ENCODE results near the gene HOXA7. TPM values are rescaled to one million over a fixed set of nuclear protein-coding genes. Genes with fewer than 3 reads are reported as not detected.

HOXA7 gene
- polyA plus RNA-seq, 1 experiment = 4.4 TPM

DNA sequence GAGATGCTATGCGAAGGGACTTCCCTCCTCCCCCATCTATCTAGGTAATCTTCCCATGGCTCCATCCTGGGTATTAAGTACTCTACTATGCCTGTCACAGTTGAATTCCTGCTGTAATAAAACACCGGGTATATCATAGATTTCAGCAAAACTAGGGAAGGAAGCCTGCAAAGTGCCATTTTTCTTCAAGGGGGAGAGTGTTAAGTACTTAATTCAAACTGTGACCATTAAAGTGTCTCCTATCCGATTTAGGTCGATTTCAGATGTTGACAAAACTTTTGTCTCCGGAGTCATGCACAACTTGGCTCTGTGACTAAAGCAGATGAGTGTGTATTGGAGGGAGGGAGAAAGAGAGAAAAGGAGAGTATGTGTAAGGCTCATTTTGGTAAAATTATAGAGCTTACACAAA, 30.5 kb downstream of the HOXA7 start:
- CTCF ChIA-PET = interaction anchor here (1.4 kb wide), 1 partner anchor 11 kb away, joined by 5 read pairs; no protein-coding TSS in a partner anchor
- Histone ChIP-seq H3K4me3 (ENCODE audit: low read depth, low read length) (no peak overlapping the region), H3K27me3 (ENCODE audit: control insufficient read depth, insufficient read depth, low read length) (no peaks in the 10 kb centered on the region), H3K36me3 (ENCODE audit: control insufficient read depth, insufficient read depth, low read length) (no peaks in the 10 kb centered on the region)
- TF ChIP-seq, protein P1, sequence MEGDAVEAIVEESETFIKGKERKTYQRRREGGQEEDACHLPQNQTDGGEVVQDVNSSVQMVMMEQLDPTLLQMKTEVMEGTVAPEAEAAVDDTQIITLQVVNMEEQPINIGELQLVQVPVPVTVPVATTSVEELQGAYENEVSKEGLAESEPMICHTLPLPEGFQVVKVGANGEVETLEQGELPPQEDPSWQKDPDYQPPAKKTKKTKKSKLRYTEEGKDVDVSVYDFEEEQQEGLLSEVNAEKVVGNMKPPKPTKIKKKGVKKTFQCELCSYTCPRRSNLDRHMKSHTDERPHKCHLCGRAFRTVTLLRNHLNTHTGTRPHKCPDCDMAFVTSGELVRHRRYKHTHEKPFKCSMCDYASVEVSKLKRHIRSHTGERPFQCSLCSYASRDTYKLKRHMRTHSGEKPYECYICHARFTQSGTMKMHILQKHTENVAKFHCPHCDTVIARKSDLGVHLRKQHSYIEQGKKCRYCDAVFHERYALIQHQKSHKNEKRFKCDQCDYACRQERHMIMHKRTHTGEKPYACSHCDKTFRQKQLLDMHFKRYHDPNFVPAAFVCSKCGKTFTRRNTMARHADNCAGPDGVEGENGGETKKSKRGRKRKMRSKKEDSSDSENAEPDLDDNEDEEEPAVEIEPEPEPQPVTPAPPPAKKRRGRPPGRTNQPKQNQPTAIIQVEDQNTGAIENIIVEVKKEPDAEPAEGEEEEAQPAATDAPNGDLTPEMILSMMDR (IDR thresholded peaks at IDR 0.05; ENCODE audit: insufficient read depth, low read depth, low read length) = no peak
- POLR2A ChIA-PET = no interaction called here
- no peak for DNase-seq (ENCODE audit: low read depth)

DNA sequence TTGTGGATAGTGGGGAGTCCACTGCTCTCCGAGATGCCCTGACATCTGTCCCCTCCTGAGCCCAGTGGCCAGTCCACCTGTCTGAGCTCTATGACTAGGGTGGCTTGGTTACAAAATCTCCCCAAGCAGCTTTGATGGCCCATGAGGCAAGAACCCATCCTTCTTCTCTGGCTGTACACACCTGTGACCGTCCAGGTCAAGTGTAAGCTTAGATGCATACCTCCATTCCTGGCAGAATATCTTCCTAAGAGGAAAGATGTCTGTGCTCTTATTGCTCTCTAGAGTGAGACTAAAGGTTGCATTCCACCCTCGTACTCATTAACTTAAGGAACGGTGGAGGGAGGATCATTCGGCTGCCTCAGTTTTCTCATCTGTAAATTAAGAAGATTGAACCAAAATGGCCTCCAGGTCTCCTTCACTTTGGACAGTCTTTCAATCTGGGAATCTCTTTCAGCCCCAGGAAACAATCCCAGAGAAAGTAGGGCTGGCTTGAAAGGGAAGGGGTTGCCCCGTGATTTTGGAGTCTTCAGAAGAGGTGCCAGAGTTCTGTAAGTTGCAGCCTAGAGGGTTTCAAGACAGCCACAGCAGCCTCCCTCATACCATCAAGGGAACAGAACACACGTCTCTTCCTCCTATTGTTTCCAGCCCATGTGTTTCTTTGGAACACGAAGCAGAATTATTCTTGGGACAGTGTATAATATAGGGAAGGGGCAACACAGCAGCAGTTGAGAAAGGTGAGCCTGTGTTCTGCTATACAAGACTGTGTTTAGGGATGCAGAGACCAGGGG, 31.4 kb downstream of the HOXA7 start:
- CTCF ChIA-PET = no interaction called here
- H3K4me3 ChIP-seq (ENCODE audit: low read depth, low read length) = no peak overlapping the region
- DNase-seq (ENCODE audit: low read depth) = no peak
- TF ChIP-seq, protein P1 (IDR thresholded peaks at IDR 0.05; ENCODE audit: insufficient read depth, low read depth, low read length) = no peak
- POLR2A ChIA-PET = no interaction called here
- H3K36me3 ChIP-seq (ENCODE audit: control insufficient read depth, insufficient read depth, low read length) = no peaks in the 10 kb centered on the region
- no peaks in the 10 kb centered on the region for H3K27me3 ChIP-seq (ENCODE audit: control insufficient read depth, insufficient read depth, low read length)

DNA sequence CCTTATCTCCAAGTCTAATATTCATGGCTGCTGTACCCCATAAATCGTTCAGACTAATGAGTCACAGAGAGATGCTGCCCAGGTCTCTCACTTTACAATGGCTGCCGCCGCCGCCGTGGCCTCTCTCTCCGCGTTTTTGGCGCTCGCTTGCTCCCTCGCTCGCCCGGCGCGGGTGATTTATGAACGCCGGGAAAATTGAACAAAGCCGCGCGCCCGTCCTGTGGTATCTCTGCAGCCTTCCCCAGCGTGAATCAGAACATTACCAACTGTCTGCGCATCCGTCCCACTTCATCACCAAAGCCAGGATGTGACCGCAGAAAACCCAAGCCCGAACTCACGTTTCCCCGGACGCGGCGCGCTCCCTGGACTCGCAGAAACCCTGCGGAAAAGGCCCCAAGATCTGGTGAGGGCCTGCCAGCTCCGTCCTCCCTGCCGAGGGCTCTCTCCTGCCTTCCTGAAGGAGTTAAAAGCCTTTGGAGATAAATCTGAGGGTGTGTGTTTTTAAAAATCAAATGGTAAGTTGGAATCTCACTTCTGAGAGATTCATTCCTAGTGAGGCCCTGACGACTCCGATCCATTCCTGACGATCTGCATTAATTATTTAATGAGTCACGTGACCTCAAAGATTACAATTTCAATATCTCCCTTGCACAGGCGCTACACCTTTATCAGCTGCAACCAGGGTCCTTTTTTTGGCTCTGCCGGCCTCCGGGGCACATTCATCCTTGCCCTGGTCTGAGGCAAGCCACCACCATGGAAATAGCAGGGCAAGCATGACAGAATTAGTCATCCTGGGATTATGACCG, 32.2 kb downstream of the HOXA7 start:
- Histone ChIP-seq H3K27me3 (ENCODE audit: control insufficient read depth, insufficient read depth, low read length) (no peaks in the 10 kb centered on the region), H3K4me3 (ENCODE audit: low read depth, low read length) (no peak overlapping the region), H3K36me3 (ENCODE audit: control insufficient read depth, insufficient read depth, low read length) (no peaks in the 10 kb centered on the region)
- TF ChIP-seq, protein P1 (IDR thresholded peaks at IDR 0.05; ENCODE audit: insufficient read depth, low read depth, low read length) = no peak
- CTCF ChIA-PET = interaction anchor here (1.3 kb wide), 1 partner anchor 8 kb away, joined by 3 read pairs; no protein-coding TSS in a partner anchor
- DNase-seq (ENCODE audit: low read depth) = no peak
- POLR2A ChIA-PET = no interaction called here

DNA sequence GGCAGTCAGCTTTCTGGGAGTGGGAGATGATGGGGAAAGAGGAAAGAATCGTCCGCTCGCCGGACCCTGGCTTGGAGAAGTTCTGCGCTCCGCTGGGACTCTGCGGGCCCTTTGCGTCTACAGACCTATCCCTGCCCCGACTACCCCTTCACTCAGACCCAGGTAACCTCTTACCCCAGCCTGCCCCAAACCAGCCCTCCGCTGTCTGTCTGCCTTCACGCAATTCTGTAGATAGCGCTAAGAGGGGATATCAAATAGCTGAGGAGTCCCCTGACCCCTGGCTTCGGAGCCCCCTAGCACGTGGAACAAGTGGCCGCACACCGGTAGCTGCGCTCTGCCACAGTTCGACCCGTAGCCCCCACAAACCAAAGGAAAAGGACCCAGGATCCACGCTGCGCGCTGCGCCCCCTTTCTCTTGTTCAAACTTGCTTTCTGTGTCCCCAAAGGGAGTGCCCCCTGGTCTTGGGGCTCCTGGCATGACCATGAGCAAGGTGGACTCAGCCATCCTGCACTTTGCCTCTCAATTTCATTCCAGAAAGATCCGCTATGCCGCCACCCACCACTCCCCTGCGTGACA, 32.9 kb downstream of the HOXA7 start:
- H3K27me3 ChIP-seq (ENCODE audit: control insufficient read depth, insufficient read depth, low read length) = no peaks in the 10 kb centered on the region
- POLR2A ChIA-PET = no interaction called here
- H3K4me3 ChIP-seq (ENCODE audit: low read depth, low read length) = no peak overlapping the region
- no peak for DNase-seq (ENCODE audit: low read depth)
- TF ChIP-seq, protein P1 (IDR thresholded peaks at IDR 0.05; ENCODE audit: insufficient read depth, low read depth, low read length) = no peak
- CTCF ChIA-PET = interaction anchor here (1.3 kb wide), 1 partner anchor 8 kb away, joined by 3 read pairs; no protein-coding TSS in a partner anchor
- no peaks in the 10 kb centered on the region for H3K36me3 ChIP-seq (ENCODE audit: control insufficient read depth, insufficient read depth, low read length)

DNA sequence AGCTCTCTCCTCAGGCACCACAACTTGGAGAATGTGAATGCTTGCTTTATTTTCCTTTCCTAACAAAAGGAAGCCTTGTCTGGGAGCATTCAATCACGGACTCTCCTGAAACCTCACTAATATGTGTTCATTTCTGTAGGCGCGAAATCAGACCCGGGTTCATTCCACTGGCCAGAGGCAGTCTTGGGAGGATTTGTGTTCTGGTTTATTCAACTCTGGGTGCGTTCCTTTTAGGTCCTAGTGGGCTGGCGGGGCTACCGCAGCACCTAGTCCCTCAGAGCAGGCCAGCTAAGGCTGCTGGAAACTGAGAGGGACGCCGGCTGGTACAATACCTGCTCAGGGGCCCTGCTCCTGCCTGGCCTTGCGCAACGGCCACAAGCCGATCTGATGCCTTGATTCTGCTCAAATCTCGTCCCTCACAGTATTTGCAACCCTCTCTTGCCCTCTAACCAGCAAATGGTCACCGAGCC, 33.4 kb downstream of the HOXA7 start:
- no peak for DNase-seq (ENCODE audit: low read depth)
- Histone ChIP-seq H3K36me3 (ENCODE audit: control insufficient read depth, insufficient read depth, low read length) (no peaks in the 10 kb centered on the region), H3K27me3 (ENCODE audit: control insufficient read depth, insufficient read depth, low read length) (no peaks in the 10 kb centered on the region; the same call in 1 of the 2 replicates), H3K4me3 (ENCODE audit: low read depth, low read length) (no peak overlapping the region)
- TF ChIP-seq, protein P1 (IDR thresholded peaks at IDR 0.05; ENCODE audit: insufficient read depth, low read depth, low read length) = no peak
- POLR2A ChIA-PET = no interaction called here
- CTCF ChIA-PET = interaction anchor here (1.3 kb wide), 1 partner anchor 9 kb away, joined by 3 read pairs; no protein-coding TSS in a partner anchor
